ENCODE data around the gene CDH4.

The CDH4 gene

GRCh38 chr20:61878478-61879302 is 626.6 kb downstream of the CDH4 start:
- FAIRE-seq: no peak

- no peak for FAIRE-seq
Observed at GRCh38 chr20:61879303-61879620, 627.2 kb downstream of the CDH4 start.

- no peak for FAIRE-seq
Observed at GRCh38 chr20:61879694-61880093, 627.6 kb downstream of the CDH4 start.

- no peak for FAIRE-seq
Observed at GRCh38 chr20:61880706-61881105, 628.6 kb downstream of the CDH4 start.

GRCh38 chr20:61881416-61881815 is 629.4 kb downstream of the CDH4 start:
- FAIRE-seq: no peak

- FAIRE-seq: no peak
Observed at GRCh38 chr20:61881861-61882260, 629.8 kb downstream of the CDH4 start.

- FAIRE-seq: no peak
Observed at GRCh38 chr20:61882716-61883615, 630.9 kb downstream of the CDH4 start.

- FAIRE-seq: no peak
Observed at GRCh38 chr20:61883857-61884393, 631.9 kb downstream of the CDH4 start.

- no peak for FAIRE-seq
Observed at GRCh38 chr20:61884571-61885389, 632.7 kb downstream of the CDH4 start.

- no peak for FAIRE-seq
Observed at GRCh38 chr20:61885759-61886715, 634.0 kb downstream of the CDH4 start.

- FAIRE-seq: no peak
Observed at GRCh38 chr20:61886721-61887595, 634.9 kb downstream of the CDH4 start.

GRCh38 chr20:61887596-61888093 is 635.6 kb downstream of the CDH4 start:
- no peak for FAIRE-seq

- FAIRE-seq: no peak
Observed at GRCh38 chr20:61888101-61888865, 636.2 kb downstream of the CDH4 start.

GRCh38 chr20:61889659-61890058 is 637.6 kb downstream of the CDH4 start:
- FAIRE-seq: no peak

- FAIRE-seq: no peak
Observed at GRCh38 chr20:61890210-61890609, 638.1 kb downstream of the CDH4 start.

- no peak for FAIRE-seq
Observed at GRCh38 chr20:61891476-61891875, 639.4 kb downstream of the CDH4 start.

- FAIRE-seq: no peak
Observed at GRCh38 chr20:61891916-61892649, 640.0 kb downstream of the CDH4 start.

- no peak for FAIRE-seq
Observed at GRCh38 chr20:61895016-61895415, 643.0 kb downstream of the CDH4 start.

- FAIRE-seq: no peak
Observed at GRCh38 chr20:61895686-61896057, 643.6 kb downstream of the CDH4 start.
